ENCODE data around the gene EPB41L2. TPM values are rescaled to one million over a fixed set of nuclear protein-coding genes. Genes with fewer than 3 reads are reported as not detected.
"Not testable (repeated sequence)": the region's sequence is repeated elsewhere in the genome, so short reads cannot be mapped to it uniquely, and the experiment has no call there.

The EPB41L2 gene
- total RNA-seq, 1 experiment from 2014 or later, result 106 TPM

DNA sequence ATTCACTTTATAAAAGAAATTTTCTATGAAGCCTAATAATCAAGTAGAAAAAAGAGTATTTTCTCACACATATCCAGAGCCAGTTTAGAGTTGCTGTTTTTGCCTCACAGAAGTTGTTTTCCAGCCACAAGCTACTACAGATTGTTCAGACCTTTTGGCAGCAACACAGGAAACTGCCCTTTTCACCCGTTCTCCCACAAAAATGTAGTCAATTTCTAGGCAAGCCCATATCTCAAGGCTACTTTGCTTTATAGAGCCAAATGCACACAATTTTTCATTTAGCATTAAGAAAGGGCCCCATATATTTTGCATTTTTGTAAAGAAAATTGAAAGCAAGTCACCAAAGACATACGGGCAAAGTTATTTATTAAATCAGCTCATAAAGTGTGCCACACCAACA lies 49.5 kb downstream of the EPB41L2 start:
- no peak overlapping the region for H3K4me3 Mint-ChIP-seq
- peaks cover 3% of the 10 kb centered on the region; the same call in 1 of the 2 replicates for H3K27me3 Mint-ChIP-seq (ENCODE audit: low read depth)
- peak overlapping the region; percentile 30 for H3K27ac Mint-ChIP-seq
- no peak for ATAC-seq
- H3K36me3 Mint-ChIP-seq, result peaks cover 22% of the 10 kb centered on the region
- peaks cover 22% of the 10 kb centered on the region for H3K9me3 Mint-ChIP-seq
- POLR2A ChIA-PET, result interaction anchor here (0.6 kb wide), 1 partner anchor 12 kb away, joined by 3 read pairs; no protein-coding TSS in a partner anchor
- CTCF ChIA-PET, result no interaction called here
- peaks cover 28% of the 10 kb centered on the region for H3K4me1 Mint-ChIP-seq
- TF ChIP-seq TCF7 (CRISPR knock-in tag; IDR thresholded peaks at IDR 0.05; ENCODE audit: low read depth), result no peak
- TF ChIP-seq, protein P1, sequence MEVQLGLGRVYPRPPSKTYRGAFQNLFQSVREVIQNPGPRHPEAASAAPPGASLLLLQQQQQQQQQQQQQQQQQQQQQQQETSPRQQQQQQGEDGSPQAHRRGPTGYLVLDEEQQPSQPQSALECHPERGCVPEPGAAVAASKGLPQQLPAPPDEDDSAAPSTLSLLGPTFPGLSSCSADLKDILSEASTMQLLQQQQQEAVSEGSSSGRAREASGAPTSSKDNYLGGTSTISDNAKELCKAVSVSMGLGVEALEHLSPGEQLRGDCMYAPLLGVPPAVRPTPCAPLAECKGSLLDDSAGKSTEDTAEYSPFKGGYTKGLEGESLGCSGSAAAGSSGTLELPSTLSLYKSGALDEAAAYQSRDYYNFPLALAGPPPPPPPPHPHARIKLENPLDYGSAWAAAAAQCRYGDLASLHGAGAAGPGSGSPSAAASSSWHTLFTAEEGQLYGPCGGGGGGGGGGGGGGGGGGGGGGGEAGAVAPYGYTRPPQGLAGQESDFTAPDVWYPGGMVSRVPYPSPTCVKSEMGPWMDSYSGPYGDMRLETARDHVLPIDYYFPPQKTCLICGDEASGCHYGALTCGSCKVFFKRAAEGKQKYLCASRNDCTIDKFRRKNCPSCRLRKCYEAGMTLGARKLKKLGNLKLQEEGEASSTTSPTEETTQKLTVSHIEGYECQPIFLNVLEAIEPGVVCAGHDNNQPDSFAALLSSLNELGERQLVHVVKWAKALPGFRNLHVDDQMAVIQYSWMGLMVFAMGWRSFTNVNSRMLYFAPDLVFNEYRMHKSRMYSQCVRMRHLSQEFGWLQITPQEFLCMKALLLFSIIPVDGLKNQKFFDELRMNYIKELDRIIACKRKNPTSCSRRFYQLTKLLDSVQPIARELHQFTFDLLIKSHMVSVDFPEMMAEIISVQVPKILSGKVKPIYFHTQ (CRISPR knock-in tag; IDR thresholded peaks at IDR 0.05), result no peak
- no peak for TF ChIP-seq SP1 (CRISPR knock-in tag; conservative IDR thresholded peaks at IDR 0.05)
- TF ChIP-seq, protein P2, sequence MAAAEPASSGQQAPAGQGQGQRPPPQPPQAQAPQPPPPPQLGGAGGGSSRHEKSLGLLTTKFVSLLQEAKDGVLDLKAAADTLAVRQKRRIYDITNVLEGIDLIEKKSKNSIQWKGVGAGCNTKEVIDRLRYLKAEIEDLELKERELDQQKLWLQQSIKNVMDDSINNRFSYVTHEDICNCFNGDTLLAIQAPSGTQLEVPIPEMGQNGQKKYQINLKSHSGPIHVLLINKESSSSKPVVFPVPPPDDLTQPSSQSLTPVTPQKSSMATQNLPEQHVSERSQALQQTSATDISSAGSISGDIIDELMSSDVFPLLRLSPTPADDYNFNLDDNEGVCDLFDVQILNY (CRISPR knock-in tag; IDR thresholded peaks at IDR 0.05), result no peak
- DNase-seq (ENCODE audit: low spot score), result no peak

GRCh38 chr6:131009790-131010189 lies 53.3 kb downstream of the EPB41L2 start:
- DNase-seq (ENCODE audit: low spot score), result no peak
- H3K4me1 Mint-ChIP-seq, result peaks cover 27% of the 10 kb centered on the region
- ChIA-PET CTCF (no interaction called here), POLR2A (no interaction called here)
- no peak for ATAC-seq
- peaks cover 42% of the 10 kb centered on the region for H3K9me3 Mint-ChIP-seq
- no peak overlapping the region for H3K27ac Mint-ChIP-seq
- peaks cover 43% of the 10 kb centered on the region for H3K36me3 Mint-ChIP-seq
- peaks cover 6% of the 10 kb centered on the region for H3K27me3 Mint-ChIP-seq (ENCODE audit: low read depth)
- no peak overlapping the region for H3K4me3 Mint-ChIP-seq
- TF ChIP-seq FOXJ3 (CRISPR knock-in tag; IDR thresholded peaks at IDR 0.05; ENCODE audit: borderline replicate concordance) (no peak), GRHL2 (CRISPR knock-in tag; IDR thresholded peaks at IDR 0.05; ENCODE audit: insufficient replicate concordance, severe bottlenecking) (no peak), NFYB (CRISPR knock-in tag; conservative IDR thresholded peaks at IDR 0.05; ENCODE audit: low read depth) (no peak), CREM (CRISPR knock-in tag; IDR thresholded peaks at IDR 0.05) (no peak), ZNF532 (CRISPR knock-in tag; IDR thresholded peaks at IDR 0.05; ENCODE audit: borderline replicate concordance) (no peak)

GRCh38 chr6:131008965-131009364 lies 54.1 kb downstream of the EPB41L2 start:
- peaks cover 27% of the 10 kb centered on the region for H3K4me1 Mint-ChIP-seq
- H3K27me3 Mint-ChIP-seq (ENCODE audit: low read depth); ATAC-seq; H3K4me3 Mint-ChIP-seq; DNase-seq (ENCODE audit: low spot score); CTCF ChIA-PET; POLR2A ChIA-PET; H3K27ac Mint-ChIP-seq: not testable (repeated sequence)
- H3K36me3 Mint-ChIP-seq, result peaks cover 43% of the 10 kb centered on the region
- H3K9me3 Mint-ChIP-seq, result peaks cover 42% of the 10 kb centered on the region

GRCh38 chr6:131007964-131008363 lies 55.1 kb downstream of the EPB41L2 start:
- H3K4me3 Mint-ChIP-seq; POLR2A ChIA-PET; H3K27ac Mint-ChIP-seq; H3K27me3 Mint-ChIP-seq (ENCODE audit: low read depth); ATAC-seq; DNase-seq (ENCODE audit: low spot score); CTCF ChIA-PET: not testable (repeated sequence)
- peaks cover 28% of the 10 kb centered on the region for H3K4me1 Mint-ChIP-seq
- peaks cover 42% of the 10 kb centered on the region for H3K9me3 Mint-ChIP-seq
- H3K36me3 Mint-ChIP-seq, result peaks cover 43% of the 10 kb centered on the region
